GM21717 (cell line): ENCODE measurements around the gene DNA2.

Experiments used
- ATAC-seq: cut with Tn5 transposase; IDR thresholded peaks from one replicate; pipeline ENCODE4 v1.9.1; 2021; ENCODE audit warnings: mild to moderate bottlenecking, moderate library complexity; ENCODE audit not compliant: unreplicated experiment

Gene DNA2

GRCh38 chr10:68364101-68364886 is 107.5 kb downstream of the DNA2 start:
- ATAC-seq, result no peak
